HEK293 (cell line): Measurements from ENCODE around the gene PLD5.
"Not testable (repeated sequence)": the region's sequence is repeated elsewhere in the genome, so short reads cannot be mapped to it uniquely, and the experiment has no call there.

Experiments
- YY1 ChIP-seq: fragments of 450-650 bp; formaldehyde crosslinking; IDR thresholded peaks from 2 replicates; pipeline ENCODE4 v1.5.1; 2018; ENCODE audit warnings: missing biosample characterization, missing genetic modification characterization
- ZNF140 ChIP-seq: fragments of 450-650 bp; formaldehyde crosslinking; IDR thresholded peaks from 2 replicates; pipeline ENCODE4 v1.5.1; 2016; ENCODE audit warnings: missing biosample characterization, missing genetic modification characterization
- ZNF24 ChIP-seq: fragments of 450-650 bp; formaldehyde crosslinking; IDR thresholded peaks from 2 replicates; pipeline ENCODE4 v1.5.1; 2016; ENCODE audit warnings: missing biosample characterization, missing genetic modification characterization
- ZNF558 ChIP-seq: fragments of 450-650 bp; formaldehyde crosslinking; IDR thresholded peaks from 2 replicates; pipeline ENCODE4 v1.5.1; 2016; ENCODE audit warnings: missing biosample characterization, missing genetic modification characterization
- ZNF654 ChIP-seq: fragments of 450-650 bp; formaldehyde crosslinking; IDR thresholded peaks from 2 replicates; pipeline ENCODE4 v1.5.1; 2016; ENCODE audit warnings: low read depth, missing biosample characterization, missing genetic modification characterization
- TF ChIP-seq, protein P1 (sequence below): fragments of 450-650 bp; formaldehyde crosslinking; conservative IDR thresholded peaks from 2 replicates; pipeline ENCODE4 v1.5.1; 2016; ENCODE audit warnings: low read depth, missing biosample characterization, missing genetic modification characterization
- TF ChIP-seq, protein P2 (sequence below): fragments of 450-650 bp; formaldehyde crosslinking; IDR thresholded peaks from 2 replicates; pipeline ENCODE4 v1.5.1; 2016; ENCODE audit warnings: missing biosample characterization, missing genetic modification characterization

GRCh38 chr1:242267004-242267403 is 257.5 kb downstream of the PLD5 start:
- TF ChIP-seq YY1 (tag by site-specific recombination); ZNF24 (tag by site-specific recombination); ZNF558; ZNF654 (tag by site-specific recombination); ZNF140 (tag by site-specific recombination): not testable (repeated sequence)
- TF ChIP-seq, protein P1, sequence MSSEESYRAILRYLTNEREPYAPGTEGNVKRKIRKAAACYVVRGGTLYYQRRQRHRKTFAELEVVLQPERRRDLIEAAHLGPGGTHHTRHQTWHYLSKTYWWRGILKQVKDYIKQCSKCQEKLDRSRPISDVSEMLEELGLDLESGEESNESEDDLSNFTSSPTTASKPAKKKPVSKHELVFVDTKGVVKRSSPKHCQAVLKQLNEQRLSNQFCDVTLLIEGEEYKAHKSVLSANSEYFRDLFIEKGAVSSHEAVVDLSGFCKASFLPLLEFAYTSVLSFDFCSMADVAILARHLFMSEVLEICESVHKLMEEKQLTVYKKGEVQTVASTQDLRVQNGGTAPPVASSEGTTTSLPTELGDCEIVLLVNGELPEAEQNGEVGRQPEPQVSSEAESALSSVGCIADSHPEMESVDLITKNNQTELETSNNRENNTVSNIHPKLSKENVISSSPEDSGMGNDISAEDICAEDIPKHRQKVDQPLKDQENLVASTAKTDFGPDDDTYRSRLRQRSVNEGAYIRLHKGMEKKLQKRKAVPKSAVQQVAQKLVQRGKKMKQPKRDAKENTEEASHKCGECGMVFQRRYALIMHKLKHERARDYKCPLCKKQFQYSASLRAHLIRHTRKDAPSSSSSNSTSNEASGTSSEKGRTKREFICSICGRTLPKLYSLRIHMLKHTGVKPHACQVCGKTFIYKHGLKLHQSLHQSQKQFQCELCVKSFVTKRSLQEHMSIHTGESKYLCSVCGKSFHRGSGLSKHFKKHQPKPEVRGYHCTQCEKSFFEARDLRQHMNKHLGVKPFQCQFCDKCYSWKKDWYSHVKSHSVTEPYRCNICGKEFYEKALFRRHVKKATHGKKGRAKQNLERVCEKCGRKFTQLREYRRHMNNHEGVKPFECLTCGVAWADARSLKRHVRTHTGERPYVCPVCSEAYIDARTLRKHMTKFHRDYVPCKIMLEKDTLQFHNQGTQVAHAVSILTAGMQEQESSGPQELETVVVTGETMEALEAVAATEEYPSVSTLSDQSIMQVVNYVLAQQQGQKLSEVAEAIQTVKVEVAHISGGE: not testable (repeated sequence)
- TF ChIP-seq, protein P2, sequence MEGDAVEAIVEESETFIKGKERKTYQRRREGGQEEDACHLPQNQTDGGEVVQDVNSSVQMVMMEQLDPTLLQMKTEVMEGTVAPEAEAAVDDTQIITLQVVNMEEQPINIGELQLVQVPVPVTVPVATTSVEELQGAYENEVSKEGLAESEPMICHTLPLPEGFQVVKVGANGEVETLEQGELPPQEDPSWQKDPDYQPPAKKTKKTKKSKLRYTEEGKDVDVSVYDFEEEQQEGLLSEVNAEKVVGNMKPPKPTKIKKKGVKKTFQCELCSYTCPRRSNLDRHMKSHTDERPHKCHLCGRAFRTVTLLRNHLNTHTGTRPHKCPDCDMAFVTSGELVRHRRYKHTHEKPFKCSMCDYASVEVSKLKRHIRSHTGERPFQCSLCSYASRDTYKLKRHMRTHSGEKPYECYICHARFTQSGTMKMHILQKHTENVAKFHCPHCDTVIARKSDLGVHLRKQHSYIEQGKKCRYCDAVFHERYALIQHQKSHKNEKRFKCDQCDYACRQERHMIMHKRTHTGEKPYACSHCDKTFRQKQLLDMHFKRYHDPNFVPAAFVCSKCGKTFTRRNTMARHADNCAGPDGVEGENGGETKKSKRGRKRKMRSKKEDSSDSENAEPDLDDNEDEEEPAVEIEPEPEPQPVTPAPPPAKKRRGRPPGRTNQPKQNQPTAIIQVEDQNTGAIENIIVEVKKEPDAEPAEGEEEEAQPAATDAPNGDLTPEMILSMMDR (tag by site-specific recombination): not testable (repeated sequence)
